ENCODE data around the gene RPS6KB2. TPM values are rescaled to one million over a fixed set of nuclear protein-coding genes. Genes with fewer than 3 reads are reported as not detected.

The RPS6KB2 gene
- total RNA-seq, 5 donors from 2014 or later (not counting 1 experiment from before 2014, with no cell fraction given) = 60.3 to 88.0 (median 81.9) TPM

- Mint-ChIP-seq H3K27ac (peak within 1 kb of the TSS in 1 of 2 donors; percentile 23), H3K9me3 (no peaks in the 10 kb centered on the region), H3K4me1 (peaks cover 6 to 16% (median 11%) of the 10 kb centered on the region in 3 donors), H3K36me3 (no peaks in the 10 kb centered on the region), H3K4me3 (no peak within 1 kb of the TSS), H3K27me3 (no peaks in the 10 kb centered on the region)
- ChIA-PET CTCF (no interaction called here), POLR2A (no interaction called here)
- Histone ChIP-seq H3K4me3 (ENCODE audit: control insufficient read depth in 1 of 2, extremely low read depth in 1 of 2, low read length in 1 of 2) (no peak within 1 kb of the TSS), H3K27me3 (replicated peaks in 1 of 2; ENCODE audit: control insufficient read depth in 2 of 2, extremely low read depth in 1 of 2, insufficient read depth in 2 of 2, low read length in 1 of 2) (peaks cover 0 to 24% of the 10 kb centered on the region in 2 experiments), H3K9me3 (no peaks in the 10 kb centered on the region), H3K27ac (ENCODE audit: low read length) (no peak within 1 kb of the TSS), H3K4me1 (ENCODE audit: control insufficient read depth in 1 of 2, extremely low read depth in 1 of 2, insufficient read depth in 2 of 2, low read length in 2 of 2) (peaks cover 0 to 27% of the 10 kb centered on the region in 2 experiments), H3K36me3 (ENCODE audit: control insufficient read depth in 2 of 2, extremely low read depth in 1 of 2, insufficient read depth in 1 of 2, low read length in 1 of 2) (no peaks in the 10 kb centered on the region)
- 82% methylated on average over 2 of the region's 3 CpGs for WGBS (ENCODE audit: insufficient coverage)
- DNase-seq (no peak), ATAC-seq (replicated peaks in 1 of 4) (no peak)
Observed at GRCh38 chr11:67455054-67455453, 26.8 kb downstream of the RPS6KB2 start, which contains the start of gene CABP4. TSS of gene CABP4 (plus strand) at chr11:67455354. CDS start at chr11:67455424, 70 bp downstream.

- Mint-ChIP-seq H3K27me3 (no peaks in the 10 kb centered on the region), H3K36me3 (no peaks in the 10 kb centered on the region), H3K9me3 (no peaks in the 10 kb centered on the region), H3K27ac (no peak overlapping the region), H3K4me1 (peaks cover 0 to 13% (median 9%) of the 10 kb centered on the region in 3 donors), H3K4me3 (no peak overlapping the region)
- WGBS (ENCODE audit: insufficient coverage) = 87% methylated on average over 14 of the region's 25 CpGs
- ATAC-seq (replicated peaks in 1 of 4) (no peak), DNase-seq (no peak)
- Histone ChIP-seq H3K4me1 (ENCODE audit: control insufficient read depth in 1 of 2, extremely low read depth in 1 of 2, insufficient read depth in 2 of 2, low read length in 2 of 2) (peaks cover 0 to 15% of the 10 kb centered on the region in 2 experiments), H3K36me3 (ENCODE audit: control insufficient read depth in 2 of 2, extremely low read depth in 1 of 2, insufficient read depth in 1 of 2, low read length in 1 of 2) (no peaks in the 10 kb centered on the region), H3K4me3 (ENCODE audit: control insufficient read depth in 1 of 2, extremely low read depth in 1 of 2, low read length in 1 of 2) (no peak overlapping the region), H3K9me3 (no peaks in the 10 kb centered on the region), H3K27me3 (replicated peaks in 1 of 2; ENCODE audit: control insufficient read depth in 2 of 2, extremely low read depth in 1 of 2, insufficient read depth in 2 of 2, low read length in 1 of 2) (peaks cover 0 to 20% of the 10 kb centered on the region in 2 experiments), H3K27ac (ENCODE audit: low read length) (no peak overlapping the region)
- ChIA-PET POLR2A (no interaction called here), CTCF (no interaction called here)
Observed at GRCh38 chr11:67456068-67456705, 27.9 kb downstream of the RPS6KB2 start.

DNA sequence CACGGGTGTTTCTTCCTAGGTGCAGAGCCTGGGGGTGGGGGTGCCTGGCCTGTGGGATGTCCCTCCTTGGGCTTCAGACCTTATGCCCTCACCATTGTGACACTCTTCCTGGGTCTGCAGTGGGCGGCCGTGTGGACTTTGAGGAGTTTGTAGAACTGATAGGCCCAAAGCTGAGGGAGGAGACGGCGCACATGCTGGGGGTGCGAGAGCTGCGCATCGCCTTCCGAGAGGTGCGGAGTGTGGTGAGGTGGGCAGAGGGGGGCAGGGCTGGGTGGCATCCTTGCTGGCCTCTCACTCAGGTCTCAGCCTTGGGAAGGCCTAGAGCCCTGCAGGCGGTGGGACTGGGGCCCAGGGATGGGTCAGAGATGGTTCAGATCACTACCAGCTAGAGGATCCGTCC is 29.2 kb downstream of the RPS6KB2 start:
- H3K27ac ChIP-seq (ENCODE audit: low read length) = no peak overlapping the region
- WGBS (ENCODE audit: insufficient coverage) = 92% methylated on average over 9 of the region's 12 CpGs
- Mint-ChIP-seq H3K4me1 (peaks cover 0 to 9% (median 6%) of the 10 kb centered on the region in 3 donors), H3K36me3 (no peaks in the 10 kb centered on the region), H3K27ac (peak overlapping the region in 1 of 2 donors; percentile 67), H3K4me3 (no peak overlapping the region), H3K9me3 (no peaks in the 10 kb centered on the region), H3K27me3 (no peaks in the 10 kb centered on the region)
- POLR2A ChIA-PET = interaction anchor here in 1 of 2 donors (0.6 kb wide), 1 partner anchor 95 kb away, joined by 4 read pairs; no protein-coding TSS in a partner anchor
- CTCF ChIA-PET = no interaction called here
- no peak overlapping the region for H3K4me3 ChIP-seq (ENCODE audit: control insufficient read depth in 1 of 2, extremely low read depth in 1 of 2, low read length in 1 of 2)
- H3K36me3 ChIP-seq (ENCODE audit: control insufficient read depth in 2 of 2, extremely low read depth in 1 of 2, insufficient read depth in 1 of 2, low read length in 1 of 2) = no peaks in the 10 kb centered on the region
- H3K27me3 ChIP-seq (replicated peaks in 1 of 2; ENCODE audit: control insufficient read depth in 2 of 2, extremely low read depth in 1 of 2, insufficient read depth in 2 of 2, low read length in 1 of 2) = peaks cover 0 to 14% of the 10 kb centered on the region in 2 experiments
- H3K9me3 ChIP-seq = no peaks in the 10 kb centered on the region
- ATAC-seq (replicated peaks in 1 of 4) (no peak), DNase-seq (no peak)
- H3K4me1 ChIP-seq (ENCODE audit: control insufficient read depth in 1 of 2, extremely low read depth in 1 of 2, insufficient read depth in 2 of 2, low read length in 2 of 2) = peaks cover 0 to 4% of the 10 kb centered on the region in 2 experiments

DNA sequence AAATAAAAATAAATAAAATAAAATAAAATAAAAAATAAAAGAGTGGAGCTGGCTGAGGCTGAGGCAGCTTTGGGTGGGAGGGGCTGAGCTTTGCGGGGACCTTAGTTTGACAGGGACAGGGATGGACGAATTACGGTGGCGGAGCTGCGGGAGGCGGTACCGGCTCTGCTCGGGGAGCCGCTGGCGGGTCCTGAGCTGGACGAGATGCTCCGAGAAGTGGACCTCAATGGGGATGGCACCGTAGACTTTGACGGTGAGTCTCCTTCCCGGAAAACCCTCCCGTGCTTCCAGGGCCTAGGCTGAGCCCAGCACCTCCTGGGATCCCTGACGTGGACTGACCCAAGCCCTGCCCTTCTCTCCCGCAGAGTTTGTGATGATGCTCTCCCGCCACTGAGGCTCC is 30.0 kb downstream of the RPS6KB2 start:
- H3K4me3 ChIP-seq (ENCODE audit: control insufficient read depth in 1 of 2, extremely low read depth in 1 of 2, low read length in 1 of 2) = no peak overlapping the region
- no peak overlapping the region for H3K27ac Mint-ChIP-seq
- no peak for ATAC-seq (replicated peaks in 1 of 4)
- H3K4me1 Mint-ChIP-seq = peaks cover 0 to 11% (median 4%) of the 10 kb centered on the region in 3 donors
- H3K36me3 ChIP-seq (ENCODE audit: control insufficient read depth in 2 of 2, extremely low read depth in 1 of 2, insufficient read depth in 1 of 2, low read length in 1 of 2) = no peaks in the 10 kb centered on the region
- no peaks in the 10 kb centered on the region for H3K27me3 Mint-ChIP-seq
- WGBS (ENCODE audit: insufficient coverage) = 95% methylated on average over 19 of the region's 19 CpGs
- H3K27ac ChIP-seq (ENCODE audit: low read length) = no peak overlapping the region
- no peaks in the 10 kb centered on the region for H3K36me3 Mint-ChIP-seq
- no peaks in the 10 kb centered on the region for H3K9me3 ChIP-seq
- H3K4me1 ChIP-seq (ENCODE audit: control insufficient read depth in 1 of 2, extremely low read depth in 1 of 2, insufficient read depth in 2 of 2, low read length in 2 of 2) = peaks cover 0 to 4% of the 10 kb centered on the region in 2 experiments
- H3K9me3 Mint-ChIP-seq = no peaks in the 10 kb centered on the region
- H3K27me3 ChIP-seq (replicated peaks in 1 of 2; ENCODE audit: control insufficient read depth in 2 of 2, extremely low read depth in 1 of 2, insufficient read depth in 2 of 2, low read length in 1 of 2) = peaks cover 0 to 13% of the 10 kb centered on the region in 2 experiments
- POLR2A ChIA-PET = no interaction called here
- no peak overlapping the region for H3K4me3 Mint-ChIP-seq
- DNase-seq = no peak
- CTCF ChIA-PET = no interaction called here

DNA sequence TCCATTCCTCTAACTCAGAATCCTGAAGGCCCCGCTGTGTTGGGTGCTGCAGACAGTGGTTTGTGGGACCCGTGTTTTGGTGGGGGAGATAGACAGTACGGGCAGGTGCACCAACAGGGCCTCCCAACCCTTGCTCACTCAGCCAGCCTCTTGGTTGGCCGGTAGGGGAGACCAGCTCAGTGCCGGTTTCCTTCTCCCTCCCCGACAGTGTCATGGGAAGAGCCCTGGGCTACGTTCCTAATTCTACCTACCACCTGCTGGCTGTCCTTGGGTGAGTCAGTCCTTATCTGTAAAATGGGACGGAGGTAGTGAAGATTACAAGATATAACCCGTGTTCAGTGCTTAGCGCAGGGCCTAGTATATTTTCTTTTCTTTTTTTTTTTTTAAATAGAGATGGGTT is 34.9 kb downstream of the RPS6KB2 start:
- peaks cover 8 to 49% of the 10 kb centered on the region in 2 experiments for H3K4me1 ChIP-seq (ENCODE audit: control insufficient read depth in 1 of 2, extremely low read depth in 1 of 2, insufficient read depth in 2 of 2, low read length in 2 of 2)
- WGBS (ENCODE audit: insufficient coverage) = 100% methylated on average over 1 of the region's 10 CpGs
- Mint-ChIP-seq H3K27ac (peak overlapping the region in 1 of 2 donors; percentile 57), H3K4me3 (no peak overlapping the region), H3K4me1 (peaks cover 30 to 42% (median 31%) of the 10 kb centered on the region in 3 donors), H3K9me3 (no peaks in the 10 kb centered on the region), H3K27me3 (no peaks in the 10 kb centered on the region), H3K36me3 (no peaks in the 10 kb centered on the region)
- H3K4me3 ChIP-seq (ENCODE audit: control insufficient read depth in 1 of 2, extremely low read depth in 1 of 2, low read length in 1 of 2) = no peak overlapping the region
- DNase-seq (no peak), ATAC-seq (replicated peaks in 1 of 4) (no peak)
- no peaks in the 10 kb centered on the region for H3K9me3 ChIP-seq
- POLR2A ChIA-PET = no interaction called here
- peaks cover 4 to 7% of the 10 kb centered on the region in 2 donors for H3K36me3 ChIP-seq (ENCODE audit: control insufficient read depth in 2 of 2, extremely low read depth in 1 of 2, insufficient read depth in 1 of 2, low read length in 1 of 2)
- CTCF ChIA-PET = no interaction called here
- no peaks in the 10 kb centered on the region for H3K27me3 ChIP-seq (replicated peaks in 1 of 2; ENCODE audit: control insufficient read depth in 2 of 2, extremely low read depth in 1 of 2, insufficient read depth in 2 of 2, low read length in 1 of 2)
- H3K27ac ChIP-seq (ENCODE audit: low read length) = no peak overlapping the region

DNA sequence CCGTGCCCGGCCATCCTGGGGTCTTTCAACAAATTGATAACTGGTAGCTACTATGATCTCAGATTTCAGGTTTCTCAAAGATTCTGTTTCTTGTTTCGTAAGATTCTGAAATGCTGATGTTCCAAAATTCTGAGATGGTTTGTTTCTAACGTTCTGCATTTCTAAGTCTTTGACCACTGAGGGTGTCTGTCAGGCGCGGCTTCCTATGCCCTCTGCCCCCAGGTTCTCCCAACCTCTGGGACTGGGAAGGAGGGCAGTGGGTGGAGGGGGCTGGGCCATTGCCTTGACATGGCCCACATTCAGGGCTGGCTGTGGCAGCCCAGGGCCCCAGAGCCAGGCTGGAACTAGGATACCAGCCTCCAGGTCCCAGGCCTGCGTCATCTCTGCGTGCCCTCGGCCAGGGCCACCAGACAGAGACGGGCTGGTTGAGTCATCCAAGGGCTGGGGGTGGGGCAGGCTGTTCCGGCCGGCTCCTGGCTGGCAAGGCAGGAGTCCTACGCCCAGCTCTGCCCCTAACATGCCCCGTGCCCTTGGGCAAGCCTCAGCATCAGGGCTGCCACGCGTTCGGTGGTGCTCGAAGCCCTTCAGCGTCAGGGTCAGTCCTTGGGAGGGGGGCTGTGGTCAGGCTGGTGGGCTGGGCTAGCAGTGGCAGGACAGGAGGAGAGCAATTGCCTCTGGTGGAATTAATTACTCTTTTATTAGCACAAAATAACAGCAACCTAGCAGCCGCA is 35.6 kb downstream of the RPS6KB2 start:
- peak overlapping the region; percentile 94 to 96 for H3K27ac Mint-ChIP-seq

More for the DNA sequence above, 35.6 kb downstream of the RPS6KB2 start:
- Histone ChIP-seq H3K27ac (ENCODE audit: low read length) (peak overlapping the region; percentile 82), H3K9me3 (no peaks in the 10 kb centered on the region), H3K4me3 (ENCODE audit: control insufficient read depth in 1 of 2, extremely low read depth in 1 of 2, low read length in 1 of 2) (peak overlapping the region in 1 of 2 donors; percentile 44), H3K27me3 (replicated peaks in 1 of 2; ENCODE audit: control insufficient read depth in 2 of 2, extremely low read depth in 1 of 2, insufficient read depth in 2 of 2, low read length in 1 of 2) (no peaks in the 10 kb centered on the region), H3K36me3 (ENCODE audit: control insufficient read depth in 2 of 2, extremely low read depth in 1 of 2, insufficient read depth in 1 of 2, low read length in 1 of 2) (peaks cover 4 to 7% of the 10 kb centered on the region in 2 donors), H3K4me1 (ENCODE audit: control insufficient read depth in 1 of 2, extremely low read depth in 1 of 2, insufficient read depth in 2 of 2, low read length in 2 of 2) (peaks cover 11 to 55% of the 10 kb centered on the region in 2 experiments)
- Mint-ChIP-seq H3K4me1 (peaks cover 33 to 45% (median 36%) of the 10 kb centered on the region in 3 donors), H3K4me3 (peak overlapping the region; percentile 78 to 82 (median 81)), H3K36me3 (no peaks in the 10 kb centered on the region), H3K9me3 (no peaks in the 10 kb centered on the region), H3K27me3 (no peaks in the 10 kb centered on the region)
- DNase-seq = peak in 1 of 35 experiments; percentile 9
- 94% methylated on average over 11 of the region's 20 CpGs for WGBS (ENCODE audit: insufficient coverage)
- CTCF ChIA-PET = no interaction called here
- POLR2A ChIA-PET = no interaction called here
- no peak for ATAC-seq (replicated peaks in 1 of 4)
